CD4-positive, alpha-beta T cell treated with Interleukin-6 for 4 hours (primary cell): ENCODE measurements around the gene TOR2A.

Experiments used
- DNase-seq: peaks from one replicate; pipeline ENCODE4 v3.0.0-alpha.2; 2020; ENCODE audit warnings: mixed read lengths

The TOR2A gene

DNA sequence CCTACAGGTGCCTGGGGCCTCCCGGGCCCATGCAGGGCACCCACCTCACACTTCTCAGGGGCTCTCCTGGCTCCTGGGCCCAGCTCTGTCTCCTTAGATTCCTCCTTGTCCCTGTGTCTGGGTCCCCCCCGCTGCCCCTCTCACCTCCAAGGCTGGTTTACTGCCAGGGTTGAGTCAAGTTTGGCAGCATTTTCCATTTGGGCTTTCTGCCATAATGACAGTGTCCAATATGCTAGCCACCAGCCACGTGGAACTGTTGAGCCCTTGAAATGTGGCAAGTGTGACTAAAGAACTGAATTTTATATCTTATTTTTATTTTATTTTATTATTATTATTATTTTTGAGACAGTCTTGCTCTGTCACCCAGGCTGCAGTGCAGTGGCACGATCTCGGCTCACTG, 17.3 kb downstream of the TOR2A start:
- DNase-seq, result no peak

DNA sequence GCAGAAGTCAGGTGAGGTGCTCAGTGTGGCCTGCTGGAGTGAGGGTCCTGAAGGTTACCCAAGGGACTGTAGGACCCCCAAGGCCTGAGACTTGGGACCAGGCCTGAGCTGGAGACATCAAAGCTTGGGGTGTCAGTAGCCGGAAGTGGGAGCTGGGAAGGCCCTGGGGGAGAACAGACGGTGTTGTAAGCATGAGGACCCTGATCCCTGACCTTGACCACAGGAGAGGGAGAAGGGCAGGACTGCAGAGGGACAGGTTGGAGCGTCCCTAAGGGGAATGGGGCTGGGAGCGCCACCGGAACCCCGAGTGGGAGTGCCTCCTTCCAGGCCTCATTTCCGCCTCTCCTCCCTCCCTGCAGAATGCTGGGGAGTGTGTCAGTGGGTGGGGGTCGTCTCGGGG, 18.7 kb downstream of the TOR2A start:
- no peak for DNase-seq

DNA sequence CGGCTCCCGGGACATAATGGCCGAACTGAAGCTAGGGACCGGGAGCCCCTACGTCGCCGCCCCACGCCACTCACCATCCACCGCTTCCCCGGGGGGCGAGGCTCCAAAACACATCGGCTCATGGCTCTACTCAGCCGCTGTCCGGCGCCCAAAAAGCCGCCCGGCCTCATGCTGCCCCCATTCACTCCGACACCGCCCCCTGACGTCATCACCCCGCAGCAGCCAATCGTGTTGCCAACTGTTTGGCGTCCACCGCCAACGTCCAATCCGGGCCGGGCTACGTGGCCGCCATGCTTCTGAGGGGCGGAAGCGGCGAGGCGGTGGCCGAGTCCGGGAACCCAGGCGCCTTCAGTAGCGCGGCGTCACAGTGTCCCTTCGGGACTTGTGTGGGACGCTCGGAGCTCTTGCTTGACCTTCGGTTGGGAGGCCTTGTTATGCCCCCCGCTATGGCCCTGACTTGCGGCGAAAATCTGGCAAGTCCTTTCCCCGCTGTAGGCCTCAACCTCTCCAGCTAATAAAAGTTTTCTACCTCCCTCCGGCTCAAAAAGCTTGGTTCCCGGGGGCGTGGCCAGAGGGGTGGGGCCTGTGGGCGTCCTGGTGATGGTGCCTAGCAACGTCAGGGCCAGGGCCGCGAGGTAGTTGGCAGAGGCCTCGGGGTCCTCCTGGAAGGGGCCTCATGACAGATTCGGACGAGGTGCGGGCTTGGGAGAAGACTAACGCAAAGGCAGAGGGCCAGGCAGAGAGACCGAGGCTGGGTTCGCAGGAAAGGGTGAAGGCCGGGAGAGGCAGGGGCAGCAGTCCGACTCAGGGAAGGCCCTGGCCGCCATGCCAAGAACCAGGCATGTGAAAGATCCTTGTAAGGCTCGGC, 19.4 kb downstream of the TOR2A start, which contains the start of the genes PTRH1 and TTC16:
PTRH1 (minus strand) TSS at position 194 of the 868 bp plus-strand sequence; CDS start at position 170, 24 bp downstream.
TTC16 (plus strand) TSS at position 610 of the 868 bp plus-strand sequence; CDS start at position 677, 67 bp downstream.
- peak; percentile 98 for DNase-seq

DNA sequence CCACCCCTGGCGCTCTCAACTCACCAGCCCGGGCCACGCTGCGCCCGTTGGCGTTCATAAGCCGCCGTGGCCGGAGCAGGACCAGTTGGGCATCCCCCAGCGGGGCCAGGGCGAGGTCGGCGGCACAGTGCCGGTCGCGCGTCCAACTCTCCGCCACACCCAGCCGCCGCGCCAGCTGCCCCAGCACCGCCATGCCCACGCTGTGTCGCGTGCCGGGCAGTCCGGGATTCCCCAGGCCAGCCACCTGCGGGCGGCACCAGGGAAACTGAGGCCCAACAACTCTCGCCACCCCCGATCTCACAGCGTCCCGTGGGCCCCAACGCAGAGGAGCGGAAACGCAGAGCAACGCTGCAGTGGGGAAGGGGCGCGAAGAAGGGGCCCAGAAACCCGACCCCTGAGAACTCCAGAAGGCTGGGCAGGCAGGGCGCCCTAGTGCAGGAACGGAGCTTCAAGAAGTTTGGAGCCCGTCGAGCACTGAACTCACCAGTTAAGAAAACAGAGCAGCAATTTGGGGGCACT, 20.1 kb downstream of the TOR2A start:
- DNase-seq, result no peak

DNA sequence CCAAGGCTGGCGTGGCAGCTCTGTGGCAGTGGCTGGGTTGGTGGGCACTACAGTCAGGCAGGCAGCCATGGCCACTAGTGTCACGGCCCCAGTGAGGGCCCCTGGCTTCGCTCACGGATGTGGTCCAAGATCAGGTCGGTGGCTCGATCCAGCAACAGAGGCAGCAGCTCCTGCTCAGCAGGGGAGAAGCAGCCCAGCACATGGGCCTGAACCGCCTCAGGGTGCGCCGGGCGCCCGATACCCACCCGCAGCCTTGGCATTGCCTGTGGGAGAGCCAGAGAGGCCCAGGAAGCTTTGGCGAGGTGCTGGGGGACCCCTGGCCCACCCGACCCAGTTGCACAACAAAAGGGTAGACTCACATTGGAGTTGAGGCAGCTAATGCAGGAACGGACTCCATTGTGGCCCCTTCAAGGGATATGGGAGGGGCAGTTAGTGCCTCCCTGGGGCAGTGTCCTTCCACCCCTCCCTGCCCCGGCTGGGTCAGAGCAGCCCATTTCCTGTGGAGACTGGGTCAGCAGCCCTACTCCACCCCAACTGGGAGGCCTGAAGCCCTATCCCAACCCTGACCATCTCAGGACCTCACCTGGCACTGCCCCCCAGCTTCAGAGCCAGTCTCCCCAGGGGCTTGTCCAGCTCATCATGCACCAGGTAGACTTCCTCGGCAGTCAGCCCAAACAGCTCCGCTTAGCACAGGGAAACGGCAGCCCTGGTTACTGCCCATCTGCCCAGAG, 20.9 kb downstream of the TOR2A start:
- DNase-seq, result no peak

DNA sequence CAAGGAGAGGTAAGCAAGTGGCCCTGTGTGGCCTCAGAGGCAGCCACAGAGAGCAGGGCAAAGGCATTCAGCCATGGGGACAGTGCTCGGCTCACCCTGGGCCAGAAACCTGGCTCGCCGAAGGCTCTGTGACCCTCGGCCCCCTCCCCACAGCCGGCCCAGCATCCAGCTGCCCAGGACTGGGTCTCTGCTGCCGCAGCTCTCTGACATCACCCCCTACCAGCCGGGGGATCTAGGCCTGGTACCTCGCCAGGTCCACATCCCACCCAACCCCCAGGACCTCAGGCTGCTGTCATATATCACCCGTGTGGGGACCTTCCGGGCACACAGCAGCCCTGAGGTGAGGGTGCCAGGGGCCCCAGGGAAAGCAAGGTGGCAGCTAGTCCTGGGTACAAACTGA, 22.2 kb downstream of the TOR2A start:
- DNase-seq, result no peak

DNA sequence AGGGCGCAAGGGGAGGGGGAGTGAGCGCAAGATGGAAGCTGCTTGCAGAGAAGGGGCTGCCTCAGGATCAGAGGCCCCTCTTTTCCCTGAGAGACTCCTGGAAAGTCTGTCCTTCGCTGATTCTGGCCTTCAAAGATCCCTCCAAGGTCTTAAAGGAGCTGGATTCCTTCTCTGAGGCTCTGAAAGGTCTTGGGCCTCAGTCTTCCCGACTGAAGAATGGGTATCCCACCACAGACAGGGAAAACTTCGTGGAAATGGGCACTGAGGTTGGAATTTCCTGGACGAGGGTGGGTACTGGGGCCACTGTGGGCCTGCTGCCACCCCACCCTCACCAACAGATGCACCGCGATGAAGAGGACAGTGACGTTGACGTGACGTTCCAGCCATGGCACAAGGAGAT, 22.7 kb downstream of the TOR2A start:
- DNase-seq, result no peak

DNA sequence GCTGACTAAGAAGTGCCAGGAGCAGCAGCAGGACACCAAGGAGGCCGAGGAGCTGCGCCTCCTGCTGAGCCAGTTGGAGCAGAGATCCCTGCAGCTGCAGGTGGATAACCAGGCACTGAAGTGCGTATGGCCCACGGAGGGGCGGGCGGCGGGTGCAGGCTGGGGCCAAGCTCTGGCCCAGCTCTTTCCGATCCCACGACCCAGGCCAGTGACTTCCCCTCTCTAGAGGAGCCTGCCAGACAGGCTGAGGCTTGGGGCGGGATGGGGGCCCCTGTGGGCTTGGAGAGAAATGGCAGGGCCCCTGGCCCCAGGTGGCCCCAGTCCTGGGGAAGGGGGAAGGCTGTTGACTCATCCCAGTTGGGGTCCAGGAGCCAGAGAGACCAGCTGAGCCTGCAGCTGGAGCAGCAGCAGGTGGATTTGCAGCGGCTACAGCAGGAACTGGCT, 23.2 kb downstream of the TOR2A start:
- DNase-seq, result no peak

DNA sequence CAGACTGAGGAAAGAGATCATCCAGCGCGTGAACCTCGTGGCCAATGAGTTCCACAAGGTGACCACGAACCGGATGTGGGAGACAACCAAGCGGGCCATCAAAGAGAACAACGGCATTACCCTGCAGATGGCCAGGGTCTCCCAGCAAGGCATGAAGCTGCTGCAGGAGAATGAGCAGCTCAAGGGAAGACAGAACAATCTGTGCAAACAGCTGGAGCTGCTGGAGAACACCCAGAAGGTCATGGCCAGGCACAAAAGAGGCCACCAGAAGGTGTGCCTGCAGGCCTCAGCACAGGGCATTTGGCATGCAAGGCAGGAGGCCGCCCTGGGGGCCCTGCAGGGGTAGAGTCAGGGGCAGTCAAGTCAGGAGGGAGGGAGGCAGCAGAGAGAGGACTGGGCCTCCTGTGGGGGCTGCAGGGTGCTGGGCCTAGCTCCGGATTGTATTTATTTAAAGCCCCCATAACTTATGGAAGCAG, 23.8 kb downstream of the TOR2A start:
- no peak for DNase-seq

DNA sequence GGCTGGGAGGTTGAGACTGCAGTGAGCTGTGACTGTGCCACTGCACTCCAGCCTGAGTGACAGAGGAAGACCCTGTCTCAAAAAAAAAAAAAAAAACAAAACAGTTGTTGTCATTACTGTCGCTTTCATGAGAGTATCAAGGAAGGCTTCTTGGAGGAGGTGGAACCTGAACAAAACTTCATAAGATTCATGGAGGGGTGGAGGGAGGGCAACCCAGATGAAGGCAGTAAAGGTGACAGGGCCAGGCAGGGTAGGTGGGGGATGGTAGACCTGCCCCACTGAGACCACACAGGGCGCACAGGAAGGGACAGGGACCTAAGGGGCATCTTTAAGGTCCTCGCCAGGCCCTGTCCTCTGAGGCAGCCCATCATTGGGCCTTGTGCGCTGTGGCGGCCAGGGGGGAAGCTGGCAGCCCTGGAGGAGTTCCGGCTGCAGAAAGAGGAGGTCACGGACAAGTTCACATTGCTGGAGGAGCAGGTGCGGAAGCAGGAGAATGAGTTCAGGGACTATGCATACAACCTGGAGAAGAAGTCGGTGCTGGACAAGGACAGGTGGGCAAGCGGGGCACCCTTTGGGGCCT, 24.8 kb downstream of the TOR2A start:
- DNase-seq, result no peak

DNA sequence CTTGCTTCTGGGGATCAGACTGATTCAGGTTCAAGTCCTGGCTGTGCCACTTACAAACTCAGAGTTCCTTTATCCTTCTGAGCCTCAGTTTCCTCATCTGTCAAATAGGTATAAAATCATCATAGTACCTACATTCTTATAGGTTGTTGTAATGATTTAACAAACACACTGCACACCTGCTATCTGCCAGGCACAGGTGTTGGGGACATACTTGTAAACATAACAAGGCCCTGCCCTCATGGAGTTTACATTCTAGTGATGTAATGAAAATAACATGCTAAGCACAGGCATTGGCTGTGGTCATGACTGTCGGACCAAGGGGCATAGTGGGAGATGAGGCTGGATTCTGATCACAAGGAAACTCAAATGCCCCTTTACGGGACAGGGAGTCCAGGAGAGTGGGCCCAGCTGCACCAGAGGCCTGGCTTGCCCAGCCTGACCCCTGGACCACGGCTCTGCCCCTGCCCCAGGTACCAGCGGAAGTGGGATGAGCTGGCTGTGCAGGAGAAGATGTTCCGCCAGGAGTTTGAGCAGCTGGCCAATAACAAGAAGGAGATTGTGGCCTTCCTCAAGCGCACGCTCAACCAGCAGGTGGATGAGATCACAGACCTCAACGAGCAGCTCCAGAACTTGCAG, 26.0 kb downstream of the TOR2A start:
- DNase-seq, result no peak

DNA sequence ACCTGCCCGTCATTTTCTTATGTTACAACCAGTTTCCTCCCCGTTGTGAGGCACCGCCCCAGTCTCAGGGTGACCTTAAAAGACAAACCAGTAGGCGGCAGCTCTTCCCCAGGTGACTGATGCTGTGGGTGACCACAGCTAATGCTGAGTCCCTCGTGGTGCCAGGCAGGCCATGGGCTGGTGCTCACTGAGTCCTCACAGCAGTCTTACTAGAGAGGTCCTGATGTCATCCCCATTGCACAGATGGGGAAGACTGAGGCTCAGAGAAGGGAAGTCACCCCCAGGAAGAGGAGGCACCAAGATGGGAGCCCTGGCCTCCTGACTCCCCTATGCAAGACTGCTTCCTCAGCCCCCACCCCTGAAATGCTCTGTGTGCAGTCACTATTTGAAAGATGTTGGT, 27.3 kb downstream of the TOR2A start:
- peak; percentile 48 for DNase-seq

DNA sequence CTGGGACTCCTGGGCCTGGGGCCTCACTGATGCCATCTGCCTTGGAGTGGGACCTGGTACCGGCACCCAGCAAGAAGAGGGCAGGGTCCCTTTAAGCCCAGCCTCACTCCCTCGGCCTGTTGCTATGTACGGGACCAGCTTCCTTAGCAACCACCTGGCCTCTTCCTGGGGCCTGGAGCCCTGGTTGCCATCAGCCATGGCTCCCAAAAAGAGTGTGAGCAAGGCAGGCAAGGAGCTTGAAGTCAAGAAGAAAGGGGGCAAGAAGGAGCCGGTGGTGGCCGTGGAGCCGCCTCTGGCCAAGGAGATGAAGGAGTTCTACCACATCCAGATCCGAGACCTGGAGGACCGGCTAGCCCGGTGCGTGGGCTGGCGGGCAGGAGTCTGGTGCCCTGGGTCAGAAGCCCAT, 28.3 kb downstream of the TOR2A start, which contains the start of gene CFAP157:
CFAP157 (plus strand) TSS at position 153 of the 406 bp plus-strand sequence; CDS start at position 197, 44 bp downstream.
- DNase-seq, result no peak

DNA sequence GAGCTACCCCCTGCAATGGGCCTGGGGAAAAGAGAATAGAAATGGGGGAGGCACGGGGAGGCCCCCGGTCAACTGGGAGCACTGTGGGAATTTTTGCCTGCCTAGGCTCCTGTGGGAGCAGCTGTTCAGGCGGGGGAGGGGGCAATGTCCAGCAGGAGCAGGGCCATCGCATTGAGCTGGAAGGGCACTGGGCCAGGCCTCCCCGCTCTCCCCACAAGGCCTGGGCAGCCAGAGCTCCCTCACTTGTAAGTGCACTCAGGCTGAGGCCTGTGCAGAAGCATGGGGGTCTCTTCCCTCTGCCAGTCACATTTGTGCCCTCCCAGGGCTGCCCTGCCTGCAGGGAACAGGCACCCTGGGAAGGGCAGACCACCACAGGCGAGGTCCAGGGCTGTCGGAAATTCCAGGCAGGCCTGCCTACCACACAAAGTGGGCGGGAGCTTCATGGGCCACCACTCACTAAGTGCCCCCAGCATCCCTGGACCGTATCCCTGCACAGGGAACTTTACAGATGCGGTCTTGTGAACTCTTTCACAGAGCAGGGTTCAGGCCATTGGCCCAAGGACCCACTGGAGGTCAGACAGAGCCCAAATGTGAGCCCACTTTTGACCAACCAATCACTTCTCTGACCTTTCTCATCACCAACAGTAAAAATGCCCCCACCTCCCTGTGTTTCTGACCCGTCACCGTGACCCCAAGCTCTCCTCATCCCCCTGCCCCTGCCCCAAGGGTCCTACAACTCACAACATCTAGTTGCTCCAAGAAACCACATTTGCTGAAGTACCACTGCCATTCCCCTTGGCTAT, 29.3 kb downstream of the TOR2A start:
- no peak for DNase-seq

DNA sequence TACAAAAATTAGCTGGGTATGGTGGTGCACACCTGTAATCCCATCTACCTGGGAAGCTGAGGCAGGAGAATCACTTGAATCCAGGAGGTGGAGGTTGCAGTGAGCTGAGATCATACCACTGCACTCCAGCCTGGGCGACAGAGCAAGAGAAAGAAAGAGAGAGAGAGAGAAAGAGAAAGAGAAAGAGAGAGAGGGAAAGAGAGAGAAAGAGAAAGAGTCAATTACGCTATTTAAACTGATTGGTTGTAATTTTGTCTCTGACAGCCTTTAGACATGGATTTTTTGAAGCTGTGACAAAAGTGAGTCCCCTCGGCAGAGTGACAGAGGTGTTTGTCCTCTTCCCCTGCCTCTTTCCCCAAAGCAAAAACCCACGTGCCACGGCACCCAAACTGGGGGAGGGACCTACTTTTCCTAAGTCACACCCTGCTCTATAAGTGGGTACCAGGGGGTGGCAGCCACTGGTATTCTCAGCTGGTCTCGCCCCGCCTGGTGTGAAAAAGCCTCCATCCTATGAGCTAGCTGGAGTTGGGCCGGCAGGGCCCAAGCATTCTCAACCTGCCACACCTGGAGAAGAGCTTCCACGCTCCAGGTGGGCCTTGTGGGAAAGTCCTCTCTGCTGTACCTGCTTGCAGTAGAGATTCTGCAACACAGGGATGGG, 31.7 kb downstream of the TOR2A start:
- DNase-seq, result no peak

DNA sequence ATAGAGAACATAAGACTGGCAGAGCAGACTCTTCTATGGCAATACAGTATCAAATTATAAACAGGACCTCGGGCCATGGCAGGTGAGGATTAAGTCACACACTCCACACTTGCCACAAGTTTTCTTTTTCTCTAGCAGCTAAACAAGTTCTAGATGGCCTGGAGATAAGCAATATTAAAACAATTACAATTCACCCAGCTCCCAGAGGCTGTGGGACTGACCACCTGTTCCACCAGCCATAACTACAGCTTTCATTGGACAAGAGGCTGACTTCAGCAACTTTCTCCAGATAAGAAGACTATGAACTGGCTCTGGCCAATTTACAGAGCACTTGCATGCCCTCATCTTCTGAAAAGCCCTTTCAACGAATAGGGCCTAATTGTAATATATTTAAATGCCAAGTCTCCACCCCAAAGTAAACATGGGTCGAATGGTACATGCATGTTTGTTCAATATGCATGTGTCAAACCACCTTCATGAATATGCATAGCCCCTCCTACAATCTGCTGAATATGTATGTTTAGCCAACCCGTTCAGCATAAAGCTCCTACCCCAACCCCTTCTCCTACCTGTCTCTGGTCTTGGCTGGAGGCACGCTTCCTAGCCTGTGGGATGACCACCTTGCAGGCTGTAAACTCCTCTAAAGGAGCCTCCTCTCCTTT, 34.4 kb downstream of the TOR2A start:
- DNase-seq, result no peak

DNA sequence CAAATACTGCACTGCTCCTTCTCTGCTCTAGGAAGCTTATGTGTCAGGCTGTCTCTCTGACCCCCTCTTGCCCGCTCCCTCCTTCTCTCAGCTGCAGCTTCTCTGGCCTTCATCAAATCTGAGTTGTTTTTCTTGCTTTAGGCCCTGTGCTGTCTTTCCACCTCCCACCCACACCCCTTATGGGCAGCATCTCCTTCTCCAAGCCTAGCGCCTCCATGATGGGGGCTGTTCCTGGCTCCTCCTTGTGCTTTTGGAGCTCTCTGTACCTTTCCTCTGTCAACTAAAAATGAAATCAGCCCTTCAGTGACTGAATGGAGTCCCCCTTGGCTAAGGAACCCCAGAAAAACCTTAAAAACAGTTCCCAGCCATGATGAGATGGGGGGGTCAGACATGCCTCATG, 35.0 kb downstream of the TOR2A start:
- no peak for DNase-seq

DNA sequence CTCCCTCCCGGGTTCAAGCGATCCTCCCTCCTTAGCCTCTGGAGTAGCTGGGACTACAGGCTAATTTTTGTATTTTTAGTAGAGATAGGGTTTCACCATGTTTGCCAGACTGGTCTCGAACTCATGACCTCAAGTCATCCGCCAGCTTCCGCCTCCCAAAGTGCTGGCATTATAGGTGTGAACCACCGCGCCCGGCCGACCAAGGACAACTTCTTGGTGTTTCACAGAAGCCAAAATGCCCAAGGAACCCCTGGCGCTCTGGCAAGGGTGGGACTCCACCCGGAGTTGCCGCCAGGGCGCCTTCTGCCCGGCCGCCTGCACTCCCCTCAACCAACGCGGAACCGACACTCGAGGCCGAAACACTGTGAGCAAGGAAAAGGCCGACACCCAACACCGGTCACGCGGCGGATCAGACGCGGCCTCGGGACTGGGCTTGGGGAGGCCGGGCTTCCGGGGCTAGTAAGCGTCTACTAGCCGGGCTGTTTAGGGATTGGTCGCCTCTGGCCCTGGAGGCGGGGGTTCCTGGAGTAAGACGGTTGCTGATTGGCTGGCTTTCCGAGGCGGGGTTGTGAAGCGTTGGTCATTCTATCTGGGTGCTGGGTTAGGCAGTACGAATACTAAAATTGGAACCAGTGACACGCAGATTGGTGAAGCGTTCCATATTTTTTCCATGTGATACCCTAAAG, 36.0 kb downstream of the TOR2A start:
- peak; percentile 87 for DNase-seq

DNA sequence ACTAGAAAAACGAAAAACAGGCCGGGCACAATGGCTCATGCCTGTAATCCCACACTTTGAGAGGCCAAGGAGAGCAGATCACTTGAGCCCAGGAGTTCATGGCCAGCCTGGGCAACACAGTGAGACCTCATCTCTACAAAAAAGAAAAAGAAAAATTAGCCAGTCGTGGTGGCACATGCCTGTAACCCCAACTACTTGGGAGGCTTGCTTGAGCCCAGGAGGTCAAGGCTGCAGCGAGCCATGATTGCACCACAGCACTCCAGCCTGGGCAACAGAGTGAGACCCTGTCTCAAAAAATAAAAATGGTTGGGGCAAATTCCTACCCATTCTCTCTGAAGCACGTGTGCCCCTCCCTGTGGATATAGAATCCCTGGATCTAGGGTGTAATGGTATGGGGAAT, 36.7 kb downstream of the TOR2A start:
- no peak for DNase-seq

DNA sequence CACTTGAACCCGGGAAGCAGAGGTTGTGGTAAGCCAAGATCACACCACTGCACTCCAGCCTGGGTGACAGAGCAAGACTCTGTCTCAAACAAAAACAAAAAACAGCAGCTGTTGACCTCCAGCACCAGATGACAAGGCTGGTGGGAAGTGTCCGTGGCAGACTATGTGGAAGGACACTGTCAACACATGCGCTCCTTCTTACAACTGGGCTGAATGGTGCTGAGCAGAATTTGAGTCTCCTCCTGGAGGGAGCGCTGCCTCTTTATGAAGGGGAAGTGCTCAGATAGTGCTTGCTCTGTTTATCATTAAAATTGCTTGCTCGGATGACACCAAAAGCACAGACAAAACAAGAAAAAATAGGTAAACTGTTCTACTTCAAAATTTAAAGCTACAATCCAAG, 37.5 kb downstream of the TOR2A start:
- no peak for DNase-seq
